Ascending aorta (tissue), 2 donors: ENCODE data around the gene KNSTRN. TPM values are rescaled to one million over a fixed set of nuclear protein-coding genes. Genes with fewer than 3 reads are reported as not detected.
A peak's percentile ranks its signal among the peaks of the same experiment; 100 is the strongest.

Experiments
- DNase-seq, 2 donors: peaks; one replicate each; pipeline ENCODE4 v3.0.0-alpha.2; 2019; ENCODE audit warnings: low spot score in 2 of 2
- H3K27ac ChIP-seq, 2 donors: fragments of 200-600 bp; sonication (generic); one replicate each; pipeline ENCODE4 v1.5.1; 2016 to 2017; ENCODE audit warnings: mild to moderate bottlenecking in 1 of 2
- H3K27me3 ChIP-seq: fragments of 200-600 bp; sonication (generic); one replicate; pipeline ENCODE4 v1.5.1; 2017
- H3K36me3 ChIP-seq, 2 donors: fragments of 200-600 bp; sonication (generic); one replicate each; pipeline ENCODE4 v1.5.1; 2016
- H3K4me1 ChIP-seq, 2 donors: fragments of 200-600 bp; sonication (generic); one replicate each; pipeline ENCODE4 v1.5.1; 2016 to 2017; ENCODE audit warnings: mild to moderate bottlenecking in 1 of 2
- H3K4me3 ChIP-seq, 2 donors: fragments of 200-600 bp; sonication (generic); one replicate each; pipeline ENCODE4 v1.5.1; 2016 to 2017; ENCODE audit warnings: mild to moderate bottlenecking in 1 of 2
- H3K9me3 ChIP-seq, 2 donors: fragments of 200-600 bp; sonication (generic); one replicate each; pipeline ENCODE4 v1.5.1; 2016
- intact Hi-C: fragments of 100-400 bp; cut with DNase I; formaldehyde crosslinking; loops from one replicate; pipeline ENCODE4 v1.15.1; 2023
- total RNA-seq: library from RNA; depleted of rRNA; stranded (reverse); fragments of >200 nt; gene quantifications from one replicate; pipeline ENCODE4 v1.1.0, GENCODE V29; 2016
- TF ChIP-seq, protein P1 (sequence below), 3 experiments: fragments of 200-600 bp in 2 of 3; fragments of 450-650 bp in 1 of 3; sonication (generic) in 2 of 3; IDR thresholded peaks; one replicate each; pipeline ENCODE4 v1.5.1; 2016 to 2019; ENCODE audit warnings: antibody characterized with exemption in 3 of 3, mild to moderate bottlenecking in 1 of 3, moderate library complexity in 1 of 3

The KNSTRN gene
- total RNA-seq, 1 donor from 2014 or later, result 5.1 TPM

DNA sequence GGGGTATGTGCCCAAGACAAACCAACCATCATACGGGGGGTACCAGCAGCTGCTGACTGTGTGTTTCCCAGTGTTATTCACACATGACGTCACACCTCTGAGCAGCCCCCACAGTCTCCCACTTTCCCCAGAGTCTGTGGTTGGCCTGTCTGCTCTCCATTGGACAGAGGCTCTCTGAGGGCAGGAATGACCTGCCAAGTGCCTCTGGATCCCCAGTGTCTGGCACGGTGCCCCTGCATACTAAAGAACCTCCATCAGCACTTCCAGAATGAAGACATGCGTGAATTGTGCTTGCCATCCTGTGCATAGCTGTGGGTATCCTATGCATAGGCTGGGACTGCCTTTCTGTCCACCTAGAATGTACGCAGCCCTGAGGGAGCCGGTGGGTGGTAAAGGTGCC, 38.3 kb upstream of the KNSTRN start:
- peak overlapping the region; percentile 98 to 99 for H3K27ac ChIP-seq
- H3K4me3 ChIP-seq, result no peak overlapping the region
- H3K27me3 ChIP-seq, result no peaks in the 10 kb centered on the region
- intact Hi-C loops, result loop anchor here (2.0 to 5.0 kb wide), 3 partner anchors 63 to 223 kb away; partner anchors contain the start of genes CCDC32, IVD and RPUSD2
- peaks cover 24 to 49% of the 10 kb centered on the region in 2 donors for H3K4me1 ChIP-seq
- H3K36me3 ChIP-seq, result no peaks in the 10 kb centered on the region
- no peak for DNase-seq
- TF ChIP-seq, protein P1, sequence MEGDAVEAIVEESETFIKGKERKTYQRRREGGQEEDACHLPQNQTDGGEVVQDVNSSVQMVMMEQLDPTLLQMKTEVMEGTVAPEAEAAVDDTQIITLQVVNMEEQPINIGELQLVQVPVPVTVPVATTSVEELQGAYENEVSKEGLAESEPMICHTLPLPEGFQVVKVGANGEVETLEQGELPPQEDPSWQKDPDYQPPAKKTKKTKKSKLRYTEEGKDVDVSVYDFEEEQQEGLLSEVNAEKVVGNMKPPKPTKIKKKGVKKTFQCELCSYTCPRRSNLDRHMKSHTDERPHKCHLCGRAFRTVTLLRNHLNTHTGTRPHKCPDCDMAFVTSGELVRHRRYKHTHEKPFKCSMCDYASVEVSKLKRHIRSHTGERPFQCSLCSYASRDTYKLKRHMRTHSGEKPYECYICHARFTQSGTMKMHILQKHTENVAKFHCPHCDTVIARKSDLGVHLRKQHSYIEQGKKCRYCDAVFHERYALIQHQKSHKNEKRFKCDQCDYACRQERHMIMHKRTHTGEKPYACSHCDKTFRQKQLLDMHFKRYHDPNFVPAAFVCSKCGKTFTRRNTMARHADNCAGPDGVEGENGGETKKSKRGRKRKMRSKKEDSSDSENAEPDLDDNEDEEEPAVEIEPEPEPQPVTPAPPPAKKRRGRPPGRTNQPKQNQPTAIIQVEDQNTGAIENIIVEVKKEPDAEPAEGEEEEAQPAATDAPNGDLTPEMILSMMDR (IDR thresholded peaks at IDR 0.05), result no peak
- no peaks in the 10 kb centered on the region for H3K9me3 ChIP-seq

DNA sequence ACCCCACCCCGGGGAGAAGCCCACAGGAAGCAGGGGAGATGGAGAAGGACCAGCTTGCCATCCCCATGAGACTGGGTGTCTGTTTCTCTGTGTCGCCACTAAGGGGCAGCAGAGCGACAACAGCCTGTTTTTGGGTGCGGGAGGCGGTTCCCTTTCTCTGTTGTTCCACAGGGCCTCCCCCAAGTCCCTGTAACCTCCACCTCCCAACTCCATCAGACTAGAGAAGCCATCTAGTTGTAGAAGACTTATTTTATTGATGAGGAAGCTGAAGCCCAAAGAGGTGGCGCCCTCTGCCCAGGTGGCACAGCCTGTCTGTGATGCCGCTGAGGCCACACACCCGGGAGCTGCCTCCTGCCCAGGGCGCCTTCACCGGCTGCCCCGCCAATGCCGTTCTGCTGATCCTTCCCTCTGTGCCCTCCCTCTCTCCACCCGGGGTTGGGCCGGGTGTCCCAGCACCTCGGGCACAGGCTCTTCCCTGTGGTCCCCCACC, 37.8 kb upstream of the KNSTRN start:
- no peak for DNase-seq
- Histone ChIP-seq H3K36me3 (no peaks in the 10 kb centered on the region), H3K4me3 (no peak overlapping the region), H3K27ac (peak overlapping the region; percentile 98 to 99), H3K4me1 (peaks cover 20 to 45% of the 10 kb centered on the region in 2 donors), H3K27me3 (no peaks in the 10 kb centered on the region), H3K9me3 (no peaks in the 10 kb centered on the region)
- intact Hi-C loops, result loop anchor here (2.0 to 5.0 kb wide), 3 partner anchors 63 to 223 kb away; partner anchors contain the start of genes CCDC32, IVD and RPUSD2
- TF ChIP-seq, protein P1 (IDR thresholded peaks at IDR 0.05), result peak; percentile 69 to 87 (median 80)

DNA sequence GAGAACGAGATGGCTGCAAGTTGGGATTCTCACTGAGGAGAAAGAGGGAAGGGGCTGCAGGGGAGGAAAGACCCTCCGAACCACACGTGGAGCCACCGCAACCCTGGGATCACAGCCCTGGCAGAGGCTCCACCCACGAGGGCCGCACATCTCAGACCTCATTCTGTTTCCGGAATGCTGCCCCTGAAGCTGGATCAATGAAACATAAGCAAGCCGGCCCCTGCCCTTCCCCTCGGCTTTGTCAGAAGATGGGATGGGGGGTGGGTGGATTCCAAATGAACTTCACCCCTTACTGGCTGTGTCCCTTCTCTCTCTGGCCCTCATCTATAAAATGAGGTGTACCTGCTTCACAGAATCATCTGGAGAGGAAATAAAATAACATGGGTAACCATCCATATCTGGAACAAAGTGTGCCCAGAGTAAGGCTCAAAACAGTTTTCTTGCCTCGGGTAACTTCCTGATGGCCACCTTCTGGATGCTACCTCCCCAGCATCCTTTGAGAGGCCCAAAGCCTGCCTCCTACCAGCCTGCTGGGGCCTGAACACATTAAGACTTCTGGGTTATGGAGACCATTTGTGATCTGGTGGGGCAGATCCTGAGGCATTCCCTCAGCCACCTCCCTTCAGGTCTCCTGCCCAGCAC, 37.2 kb upstream of the KNSTRN start:
- intact Hi-C loops, result loop anchor here (2.0 kb wide), 1 partner anchor 77 kb away; no protein-coding TSS in a partner anchor
- Histone ChIP-seq H3K9me3 (no peaks in the 10 kb centered on the region), H3K4me1 (peaks cover 17 to 39% of the 10 kb centered on the region in 2 donors), H3K36me3 (no peaks in the 10 kb centered on the region), H3K27ac (no peak overlapping the region), H3K27me3 (no peaks in the 10 kb centered on the region), H3K4me3 (no peak overlapping the region)
- DNase-seq, result no peak
- TF ChIP-seq, protein P1 (IDR thresholded peaks at IDR 0.05), result no peak

DNA sequence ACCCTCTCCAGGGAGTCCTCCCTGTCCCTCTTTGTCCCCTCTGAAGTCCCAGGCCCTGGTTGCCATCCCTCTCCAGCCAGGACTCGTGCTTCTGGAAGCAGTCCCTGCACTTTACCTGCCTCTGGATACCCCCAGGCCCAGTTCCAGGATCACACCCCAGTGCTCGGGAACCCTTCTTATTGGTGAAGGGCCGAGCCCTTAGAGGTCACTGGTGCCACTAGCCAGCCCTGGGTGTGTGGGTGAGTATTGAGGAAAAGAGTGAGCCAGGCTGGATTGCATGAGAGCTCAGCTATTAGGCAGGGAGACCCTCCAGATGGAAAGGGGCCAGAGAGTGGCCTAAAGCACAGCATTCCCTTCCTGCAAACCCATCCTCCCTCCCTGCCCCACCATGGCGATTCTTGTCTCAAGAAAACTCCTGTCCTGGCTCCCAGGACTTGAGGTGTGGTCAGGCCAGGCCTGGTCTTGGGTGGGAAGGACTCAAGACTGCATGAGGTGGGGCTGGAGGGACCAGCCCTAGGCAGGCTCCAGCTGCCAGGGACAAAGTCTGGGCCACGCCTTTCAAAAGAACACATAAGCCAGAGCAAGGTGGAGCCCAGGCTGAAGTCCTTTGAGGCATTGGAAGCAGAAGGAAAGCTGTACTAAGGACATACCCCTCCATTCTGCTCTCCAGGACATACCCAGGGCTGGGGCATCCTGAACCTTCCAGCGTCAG, 36.5 kb upstream of the KNSTRN start:
- H3K4me3 ChIP-seq, result no peak overlapping the region
- no peaks in the 10 kb centered on the region for H3K9me3 ChIP-seq
- TF ChIP-seq, protein P1 (IDR thresholded peaks at IDR 0.05), result no peak
- no peaks in the 10 kb centered on the region for H3K36me3 ChIP-seq
- intact Hi-C loops, result loop anchor here (2.0 kb wide), 1 partner anchor 77 kb away; no protein-coding TSS in a partner anchor
- no peaks in the 10 kb centered on the region for H3K27me3 ChIP-seq
- H3K27ac ChIP-seq, result no peak overlapping the region
- H3K4me1 ChIP-seq, result peaks cover 16 to 34% of the 10 kb centered on the region in 2 donors
- no peak for DNase-seq

DNA sequence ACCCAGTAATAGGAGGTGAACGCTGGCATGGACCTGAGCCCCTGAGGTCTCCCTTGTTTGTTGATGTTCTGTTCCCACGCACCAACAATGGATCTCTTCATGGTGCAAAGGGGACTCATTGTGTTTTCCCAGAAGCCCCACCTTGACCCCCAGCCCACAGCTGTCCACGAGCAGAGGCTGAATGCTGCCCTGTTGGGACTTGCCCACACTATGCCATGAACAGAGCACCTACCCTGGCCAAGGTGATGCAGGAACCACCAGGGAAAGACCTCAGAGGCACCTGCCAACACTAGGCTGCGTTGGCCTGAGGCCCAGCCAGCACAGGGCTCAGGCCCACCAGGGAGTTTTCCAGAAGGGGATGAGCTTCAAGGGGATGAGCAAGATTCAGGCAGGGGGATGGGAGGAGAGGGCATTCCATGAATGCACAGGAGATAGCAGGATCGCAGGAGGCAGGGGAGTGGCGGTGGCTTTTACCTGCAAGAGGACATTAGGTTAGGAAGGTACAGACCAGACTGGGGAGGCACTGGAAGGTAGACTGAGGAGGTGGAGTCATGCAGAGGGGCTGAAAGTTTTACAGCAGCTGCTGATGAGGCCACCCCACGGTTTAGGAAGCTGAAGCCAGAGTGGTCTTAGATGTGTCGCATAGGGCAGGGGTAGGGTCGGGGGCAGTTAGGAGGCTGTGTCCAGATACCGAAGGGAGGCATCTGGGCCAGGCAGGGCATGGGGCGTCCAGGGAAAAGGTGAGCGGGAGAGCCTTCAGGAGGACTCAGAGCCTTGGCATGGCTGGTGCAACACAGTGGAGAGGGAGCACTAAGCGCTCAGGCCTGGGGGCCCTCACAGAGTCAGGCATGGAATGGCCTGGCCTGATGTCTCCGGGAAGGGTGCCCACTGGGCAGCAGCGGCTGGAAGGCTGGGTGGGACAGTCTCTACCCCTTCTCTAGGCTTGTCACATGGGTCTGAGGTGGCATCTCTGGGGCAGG, 35.7 kb upstream of the KNSTRN start:
- no peaks in the 10 kb centered on the region for H3K36me3 ChIP-seq
- peaks cover 9 to 26% of the 10 kb centered on the region in 2 donors for H3K4me1 ChIP-seq
- TF ChIP-seq, protein P1 (IDR thresholded peaks at IDR 0.05), result no peak
- H3K27me3 ChIP-seq, result no peaks in the 10 kb centered on the region
- no peak overlapping the region for H3K27ac ChIP-seq
- H3K4me3 ChIP-seq, result no peak overlapping the region
- no peaks in the 10 kb centered on the region for H3K9me3 ChIP-seq
- intact Hi-C loops, result no loop called here
- no peak for DNase-seq
